Measurements from ENCODE around the gene EPS8L1.

- TF ChIP-seq, protein P1, sequence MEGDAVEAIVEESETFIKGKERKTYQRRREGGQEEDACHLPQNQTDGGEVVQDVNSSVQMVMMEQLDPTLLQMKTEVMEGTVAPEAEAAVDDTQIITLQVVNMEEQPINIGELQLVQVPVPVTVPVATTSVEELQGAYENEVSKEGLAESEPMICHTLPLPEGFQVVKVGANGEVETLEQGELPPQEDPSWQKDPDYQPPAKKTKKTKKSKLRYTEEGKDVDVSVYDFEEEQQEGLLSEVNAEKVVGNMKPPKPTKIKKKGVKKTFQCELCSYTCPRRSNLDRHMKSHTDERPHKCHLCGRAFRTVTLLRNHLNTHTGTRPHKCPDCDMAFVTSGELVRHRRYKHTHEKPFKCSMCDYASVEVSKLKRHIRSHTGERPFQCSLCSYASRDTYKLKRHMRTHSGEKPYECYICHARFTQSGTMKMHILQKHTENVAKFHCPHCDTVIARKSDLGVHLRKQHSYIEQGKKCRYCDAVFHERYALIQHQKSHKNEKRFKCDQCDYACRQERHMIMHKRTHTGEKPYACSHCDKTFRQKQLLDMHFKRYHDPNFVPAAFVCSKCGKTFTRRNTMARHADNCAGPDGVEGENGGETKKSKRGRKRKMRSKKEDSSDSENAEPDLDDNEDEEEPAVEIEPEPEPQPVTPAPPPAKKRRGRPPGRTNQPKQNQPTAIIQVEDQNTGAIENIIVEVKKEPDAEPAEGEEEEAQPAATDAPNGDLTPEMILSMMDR (IDR thresholded peaks at IDR 0.05; ENCODE audit: low read length): no peak
- TF ChIP-seq EZH2 (IDR thresholded peaks at IDR 0.05; ENCODE audit: borderline replicate concordance, low read length): no peak
These were observed 1.4 kb downstream of the EPS8L1 start for GRCh38 chr19:55077106-55077505.
